Measurements from ENCODE around the gene SHPK.

DNA sequence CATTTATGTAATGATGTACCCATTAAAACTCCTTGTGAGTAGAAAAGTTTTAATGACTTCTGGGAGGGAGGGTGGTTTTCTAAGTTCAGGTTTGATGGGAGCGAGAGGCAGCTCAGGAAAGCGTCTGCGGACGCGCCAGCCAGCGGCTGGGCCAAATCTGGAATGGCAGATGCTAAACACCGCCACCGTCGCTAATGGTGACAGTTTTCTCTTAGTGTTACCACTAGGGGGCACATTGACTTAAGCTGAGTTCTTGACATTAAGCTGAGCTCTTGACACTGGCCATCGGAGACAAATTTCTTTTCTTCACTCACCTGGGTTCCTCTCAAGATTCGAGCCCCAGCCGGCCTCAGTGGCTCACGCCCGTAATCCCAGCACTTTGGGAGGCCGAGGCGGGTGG lies 33.6 kb downstream of the SHPK start:
- TF ChIP-seq, protein P1, sequence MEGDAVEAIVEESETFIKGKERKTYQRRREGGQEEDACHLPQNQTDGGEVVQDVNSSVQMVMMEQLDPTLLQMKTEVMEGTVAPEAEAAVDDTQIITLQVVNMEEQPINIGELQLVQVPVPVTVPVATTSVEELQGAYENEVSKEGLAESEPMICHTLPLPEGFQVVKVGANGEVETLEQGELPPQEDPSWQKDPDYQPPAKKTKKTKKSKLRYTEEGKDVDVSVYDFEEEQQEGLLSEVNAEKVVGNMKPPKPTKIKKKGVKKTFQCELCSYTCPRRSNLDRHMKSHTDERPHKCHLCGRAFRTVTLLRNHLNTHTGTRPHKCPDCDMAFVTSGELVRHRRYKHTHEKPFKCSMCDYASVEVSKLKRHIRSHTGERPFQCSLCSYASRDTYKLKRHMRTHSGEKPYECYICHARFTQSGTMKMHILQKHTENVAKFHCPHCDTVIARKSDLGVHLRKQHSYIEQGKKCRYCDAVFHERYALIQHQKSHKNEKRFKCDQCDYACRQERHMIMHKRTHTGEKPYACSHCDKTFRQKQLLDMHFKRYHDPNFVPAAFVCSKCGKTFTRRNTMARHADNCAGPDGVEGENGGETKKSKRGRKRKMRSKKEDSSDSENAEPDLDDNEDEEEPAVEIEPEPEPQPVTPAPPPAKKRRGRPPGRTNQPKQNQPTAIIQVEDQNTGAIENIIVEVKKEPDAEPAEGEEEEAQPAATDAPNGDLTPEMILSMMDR (IDR thresholded peaks at IDR 0.05; ENCODE audit: low read depth, low read length), result peak; percentile 46
- TF ChIP-seq EZH2phosphoT487 (IDR thresholded peaks at IDR 0.05; ENCODE audit: low read depth), result no peak

Measured in OCI-LY3 (cell line).